Heart left ventricle (tissue), 16 donors: ENCODE measurements around the gene POU2AF1. TPM values are rescaled to one million over a fixed set of nuclear protein-coding genes. Genes with fewer than 3 reads are reported as not detected.

Experiments
- ATAC-seq, 4 donors: fragments of 200-7000 bp; cut with Tn5 transposase; one replicate each; pipeline ENCODE4 v1.9.1; 2020 to 2022; ENCODE audit warnings: moderate library complexity in 4 of 4, mild to moderate bottlenecking in 3 of 4, moderate number of reproducible peaks in 1 of 4
- DNase-seq, 5 donors: peaks; one replicate each; pipeline ENCODE4 v3.0.0-alpha.2; 2020
- H3K27ac ChIP-seq, 12 donors: fragments of 200-600 bp; sonication (generic) in 4 of 12; one replicate each; pipeline versions ENCODE4 v1.5.0 to v1.8.0; 2016 to 2022; ENCODE audit warnings: mild to moderate bottlenecking in 2 of 12
- H3K27me3 ChIP-seq, 9 donors: fragments of 200-600 bp; sonication (generic) in 2 of 9; one replicate each; pipeline versions ENCODE4 v1.5.1 to v1.8.0; 2016 to 2022; ENCODE audit warnings: mild to moderate bottlenecking in 3 of 9
- H3K36me3 ChIP-seq, 9 donors: fragments of 200-600 bp; sonication (generic) in 2 of 9; one replicate each; pipeline versions ENCODE4 v1.5.0 to v1.8.0; 2018 to 2022; ENCODE audit warnings: mild to moderate bottlenecking in 2 of 9
- H3K4me1 ChIP-seq, 12 donors: fragments of 200-600 bp; sonication (generic) in 4 of 12; one replicate each; pipeline versions ENCODE4 v1.5.0 to v1.8.0; 2016 to 2022; ENCODE audit warnings: mild to moderate bottlenecking in 3 of 12
- H3K4me3 ChIP-seq, 12 donors: fragments of 200-600 bp; sonication (generic) in 4 of 12; one replicate each; pipeline versions ENCODE4 v1.5.0 to v1.8.0; 2017 to 2022; ENCODE audit warnings: mild to moderate bottlenecking in 9 of 12, moderate library complexity in 4 of 12
- H3K9me3 ChIP-seq, 12 donors: fragments of 200-600 bp; sonication (generic) in 4 of 12; one replicate each; pipeline versions ENCODE4 v1.5.0 to v1.8.0; 2016 to 2022; ENCODE audit warnings: mild to moderate bottlenecking in 1 of 12
- POLR2A ChIP-seq, 2 donors: fragments of 450-650 bp; IDR thresholded peaks; one replicate each; pipeline ENCODE4 v1.6.1; 2017; ENCODE audit warnings: antibody characterized with exemption in 2 of 2, mild to moderate bottlenecking in 2 of 2, moderate library complexity in 2 of 2
- WGBS, 4 donors: extraction: QIAGEN DNeasy Blood & Tissue Kit in 2 of 4; methylation state at CpG; one replicate each; pipeline versions ENCODE4 v1.1.5 to v1.1.7; 2013 to 2018; 5-methylcytosine and 5-hydroxymethylcytosine counted together
- intact Hi-C, 10 donors: fragments of 100-400 bp; cut with DNase I; formaldehyde crosslinking; loops; one replicate each; pipeline versions ENCODE4 v1.11.1 to v1.14.2; 2022
- long read RNA-seq, 3 donors: library from polyadenylated mRNA; unstranded; transcript quantifications; one replicate each; pipeline ENCODE4 v2.0.0, GENCODE V29; 2020 to 2021
- polyA plus RNA-seq, 2 donors: library from polyadenylated mRNA; stranded (reverse); fragments of 200-250 nt; gene quantifications; one replicate each; pipeline ENCODE4 v1.2.3, GENCODE V29; 2013
- total RNA-seq, 9 donors: library from RNA; depleted of rRNA in 2 of 9; stranded (reverse); fragments of >200 nt in 2 of 9; fragmentation: NEBNext Ultra II Directional in 3 of 9; extraction: Animal tissue kit (Norgen Biotek cat#: 25700) in 3 of 9; gene quantifications; one replicate each; pipeline versions ENCODE4 v1.1.0 to v1.2.4, GENCODE V29; 2016 to 2023
- TF ChIP-seq, protein P1 (sequence below), 12 donors: fragments of 200-600 bp; sonication (generic) in 4 of 12; IDR thresholded peaks; one replicate each; pipeline versions ENCODE4 v1.5.0 to v1.8.0; 2018 to 2022; ENCODE audit warnings: antibody characterized with exemption in 12 of 12, mild to moderate bottlenecking in 5 of 12
- donor health status: ischemic (EF 13 %, LVEDD 7.1; RV severe dilation, severe dysfunction).
- donor health status: healthy with polysubstance abuse.
- donor health status: DM: no; HTN: yes; CAD: no.
- donor health status: DM: no; HTN: no; CAD: no.
- donor health status: ischemic (EF 25% LVEDD 6.9; RV normal size, moderate dysfunction).
- donor health status: ischemic (EF 25% LVEDD 5.7; RV mildly dilated, moderate dysfunction).
- donor health status: healthy.
- donor health status: DM: yes; HTN: yes; CAD: no.
- donor health status: ischemic (EF 35%, LVEDD 5.7; RV mildly dilated, moderate dysfunction).
- donor health status: nonischemic (EF 11% LVEDD 7.7; RV severe dilation, severe dysfunction).
- donor health status: DM: yes; HTN: yes; CAD: no.
- donor health status: PGD.
- donor health status: ischemic (EF 29% LVEDD 5.4; RV normal size, mild dysfunction).
- donor health status: nonischemic (EF 23%, LVEDD 6.1; RV moderate dilation, normal function).

The POU2AF1 gene, protein sequence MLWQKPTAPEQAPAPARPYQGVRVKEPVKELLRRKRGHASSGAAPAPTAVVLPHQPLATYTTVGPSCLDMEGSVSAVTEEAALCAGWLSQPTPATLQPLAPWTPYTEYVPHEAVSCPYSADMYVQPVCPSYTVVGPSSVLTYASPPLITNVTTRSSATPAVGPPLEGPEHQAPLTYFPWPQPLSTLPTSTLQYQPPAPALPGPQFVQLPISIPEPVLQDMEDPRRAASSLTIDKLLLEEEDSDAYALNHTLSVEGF
- total RNA-seq (1 to 10 TPM in 1 of 9 donors, under 1 TPM in 2, not detected in 6; 0.20 to 1.3 (median 0.28) TPM), polyA plus RNA-seq (under 1 TPM in 1 of 2 donors, not detected in 1; 0.07 TPM)
- long read RNA-seq, donor 1: 0 reads
- long read RNA-seq, donor 2: 0 reads
- long read RNA-seq, donor 3: 0 reads

- ATAC-seq (peak in 3 of 4 donors; percentile 56 to 65 (median 61)), DNase-seq (peak in 1 of 5 donors; percentile 27)
- no peak for TF ChIP-seq POLR2A (IDR thresholded peaks at IDR 0.05)
- TF ChIP-seq, protein P1, sequence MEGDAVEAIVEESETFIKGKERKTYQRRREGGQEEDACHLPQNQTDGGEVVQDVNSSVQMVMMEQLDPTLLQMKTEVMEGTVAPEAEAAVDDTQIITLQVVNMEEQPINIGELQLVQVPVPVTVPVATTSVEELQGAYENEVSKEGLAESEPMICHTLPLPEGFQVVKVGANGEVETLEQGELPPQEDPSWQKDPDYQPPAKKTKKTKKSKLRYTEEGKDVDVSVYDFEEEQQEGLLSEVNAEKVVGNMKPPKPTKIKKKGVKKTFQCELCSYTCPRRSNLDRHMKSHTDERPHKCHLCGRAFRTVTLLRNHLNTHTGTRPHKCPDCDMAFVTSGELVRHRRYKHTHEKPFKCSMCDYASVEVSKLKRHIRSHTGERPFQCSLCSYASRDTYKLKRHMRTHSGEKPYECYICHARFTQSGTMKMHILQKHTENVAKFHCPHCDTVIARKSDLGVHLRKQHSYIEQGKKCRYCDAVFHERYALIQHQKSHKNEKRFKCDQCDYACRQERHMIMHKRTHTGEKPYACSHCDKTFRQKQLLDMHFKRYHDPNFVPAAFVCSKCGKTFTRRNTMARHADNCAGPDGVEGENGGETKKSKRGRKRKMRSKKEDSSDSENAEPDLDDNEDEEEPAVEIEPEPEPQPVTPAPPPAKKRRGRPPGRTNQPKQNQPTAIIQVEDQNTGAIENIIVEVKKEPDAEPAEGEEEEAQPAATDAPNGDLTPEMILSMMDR (IDR thresholded peaks at IDR 0.05): no peak
- H3K27me3 ChIP-seq: peaks cover 0 to 21% (median 0%) of the 10 kb centered on the region in 9 donors
- peak within 1 kb of the TSS in 8 of 12 donors; percentile 6 to 43 (median 34) for H3K4me3 ChIP-seq
- no peaks in the 10 kb centered on the region for H3K36me3 ChIP-seq
- H3K27ac ChIP-seq: peak within 1 kb of the TSS in 1 of 12 donors; percentile 36
- intact Hi-C loops: no loop called here
- peaks cover 0 to 14% (median 5%) of the 10 kb centered on the region in 12 donors for H3K4me1 ChIP-seq
- no peaks in the 10 kb centered on the region for H3K9me3 ChIP-seq
- WGBS, 4 donors: 13 to 25% (median 15%) methylated on average over 28 to 33 of the region's 33 CpGs
Measured at GRCh38 chr11:111378861-111379601, at the start of gene POU2AF1. POU2AF1 (minus strand) TSS chr11:111379275; CDS start chr11:111379177, 98 bp downstream.

DNA sequence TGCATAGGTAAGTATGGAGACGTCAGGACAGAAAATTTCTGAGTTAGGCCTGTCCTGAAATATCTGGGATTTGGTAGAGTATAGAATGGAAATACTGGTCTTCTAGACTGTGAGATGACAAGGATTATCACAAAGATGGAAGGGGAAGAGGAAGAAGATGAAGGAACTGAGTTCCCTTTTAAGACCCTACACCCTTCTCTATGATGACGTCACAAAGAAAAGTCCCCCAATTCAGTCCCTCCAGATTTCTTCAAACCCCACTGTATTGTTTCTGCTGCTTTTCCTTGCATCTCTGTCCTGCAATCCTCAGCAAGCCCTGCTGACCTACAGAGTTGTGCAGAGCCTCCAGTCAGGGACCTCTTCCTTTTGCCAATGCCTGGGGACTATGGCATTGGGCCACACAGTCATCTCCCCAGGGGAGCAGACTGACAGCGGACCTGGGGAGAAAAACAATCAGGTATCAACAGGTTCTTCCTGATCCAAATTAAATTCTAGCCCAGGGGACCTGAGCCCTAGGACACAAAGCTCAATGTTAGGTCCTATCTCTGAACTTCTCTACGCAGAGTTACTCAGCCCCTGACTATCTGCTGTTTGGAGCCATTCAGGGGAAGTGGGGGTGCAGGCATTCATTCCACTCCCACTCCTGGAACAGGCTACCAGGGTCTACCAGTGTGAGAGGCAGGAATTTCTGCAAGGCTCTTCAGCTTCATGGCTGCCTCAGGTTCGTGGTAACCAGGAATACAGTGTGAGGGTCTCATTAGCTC is 49.2 kb upstream of the POU2AF1 start:
- no peaks in the 10 kb centered on the region for H3K36me3 ChIP-seq
- H3K4me1 ChIP-seq: no peaks in the 10 kb centered on the region
- H3K4me3 ChIP-seq: no peak overlapping the region
- intact Hi-C loops: no loop called here
- ATAC-seq (no peak), DNase-seq (peak in 1 of 5 donors; percentile 7)
- no peak overlapping the region for H3K27ac ChIP-seq
- no peak for TF ChIP-seq POLR2A (IDR thresholded peaks at IDR 0.05)
- TF ChIP-seq, protein P1 (IDR thresholded peaks at IDR 0.05): no peak
- 77 to 92% (median 85%) methylated on average over 5 of the region's 5 CpGs for WGBS, 4 donors
- H3K9me3 ChIP-seq: no peaks in the 10 kb centered on the region
- H3K27me3 ChIP-seq: peaks cover 0 to 11% (median 0%) of the 10 kb centered on the region in 9 donors

GRCh38 chr11:111427471-111427912 is 48.4 kb upstream of the POU2AF1 start:
- no peaks in the 10 kb centered on the region for H3K36me3 ChIP-seq
- H3K4me1 ChIP-seq: no peaks in the 10 kb centered on the region
- ATAC-seq (no peak), DNase-seq (peak in 1 of 5 donors; percentile 16)
- no peak for TF ChIP-seq POLR2A (IDR thresholded peaks at IDR 0.05)
- TF ChIP-seq, protein P1 (IDR thresholded peaks at IDR 0.05): no peak
- H3K9me3 ChIP-seq: no peaks in the 10 kb centered on the region
- WGBS, 4 donors: 37 to 44% (median 40%) methylated on average over 4 of the region's 4 CpGs
- H3K4me3 ChIP-seq: no peak overlapping the region
- no peak overlapping the region for H3K27ac ChIP-seq
- H3K27me3 ChIP-seq: peaks cover 0 to 11% (median 0%) of the 10 kb centered on the region in 9 donors
- intact Hi-C loops: no loop called here
